GM18517 (cell line): ENCODE results near the gene PPFIBP1.

Source experiments
- ATAC-seq: cut with Tn5 transposase; IDR thresholded peaks from one replicate; pipeline ENCODE4 v1.9.1; 2021; ENCODE audit warnings: mild to moderate bottlenecking, moderate library complexity; ENCODE audit not compliant: unreplicated experiment

The PPFIBP1 gene

GRCh38 chr12:27523642-27524493, at the start of gene PPFIBP1:
Gene PPFIBP1 (plus strand): TSS chr12:27524206. CDS start chr12:27633397, 109,191 bp downstream.
- ATAC-seq = peak; percentile 90

DNA sequence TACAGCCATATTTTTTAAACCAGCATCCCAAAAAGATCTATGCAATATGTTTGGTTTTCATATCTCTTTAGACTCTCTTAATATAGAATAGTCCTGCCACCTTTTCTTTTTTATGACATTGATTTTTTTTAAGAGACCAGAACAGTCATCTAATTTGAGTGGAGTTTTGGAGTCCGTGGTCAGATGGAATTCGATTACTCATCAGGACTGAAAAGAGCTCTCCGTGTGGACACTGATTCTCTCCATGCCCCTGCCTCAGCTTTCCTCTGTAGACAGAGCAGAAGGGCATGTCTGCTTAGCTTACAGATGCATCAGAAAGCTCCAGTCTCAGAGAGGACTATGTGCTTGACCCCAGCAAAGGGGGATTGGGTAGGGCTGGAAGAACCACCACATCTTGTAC, 49.7 kb upstream of the PPFIBP1 start:
- no peak for ATAC-seq

DNA sequence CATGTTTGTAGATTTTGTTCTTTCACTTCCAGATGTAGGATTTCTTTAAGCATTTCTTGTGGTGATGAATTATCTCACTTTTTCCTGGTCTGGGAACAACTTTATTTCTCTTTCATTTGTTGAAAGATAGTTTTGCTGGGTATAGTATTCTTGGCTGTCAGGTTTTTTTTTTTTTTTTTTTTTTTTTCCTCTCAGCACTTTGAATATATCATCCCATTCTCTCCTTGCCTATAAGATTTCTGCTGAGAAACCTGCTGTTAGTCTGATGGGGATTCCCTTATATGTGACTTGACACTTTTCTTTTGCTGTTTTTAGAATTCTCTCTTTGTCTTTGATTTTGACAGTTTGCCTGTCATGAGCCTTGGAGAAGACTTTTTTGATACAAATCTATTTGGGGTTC, 47.0 kb upstream of the PPFIBP1 start:
- no peak for ATAC-seq

DNA sequence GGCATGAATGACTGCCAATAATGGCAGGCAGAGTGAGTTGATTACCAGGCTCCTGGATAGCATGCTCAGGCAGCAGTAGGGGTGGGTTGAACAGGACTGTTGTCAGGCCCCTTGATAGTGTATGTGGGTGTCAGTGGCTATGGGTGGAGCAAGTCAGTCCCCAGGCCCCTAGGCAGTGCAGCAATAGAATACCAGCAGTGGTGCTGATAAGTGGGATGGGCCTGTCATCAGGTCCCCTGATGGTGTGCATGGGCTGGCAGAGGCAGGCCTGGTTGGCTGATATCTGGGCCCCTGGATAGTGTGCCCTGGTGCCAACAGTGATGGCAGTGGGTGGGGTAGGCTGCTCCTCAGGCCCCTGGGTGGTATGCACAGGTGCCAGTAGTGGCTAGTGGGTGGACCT, 45.1 kb upstream of the PPFIBP1 start:
- ATAC-seq = no peak

- no peak for ATAC-seq
These were observed 44.0 kb upstream of the PPFIBP1 start for GRCh38 chr12:27480016-27480415.

GRCh38 chr12:27486961-27487360, 37.0 kb upstream of the PPFIBP1 start:
- ATAC-seq = no peak

DNA sequence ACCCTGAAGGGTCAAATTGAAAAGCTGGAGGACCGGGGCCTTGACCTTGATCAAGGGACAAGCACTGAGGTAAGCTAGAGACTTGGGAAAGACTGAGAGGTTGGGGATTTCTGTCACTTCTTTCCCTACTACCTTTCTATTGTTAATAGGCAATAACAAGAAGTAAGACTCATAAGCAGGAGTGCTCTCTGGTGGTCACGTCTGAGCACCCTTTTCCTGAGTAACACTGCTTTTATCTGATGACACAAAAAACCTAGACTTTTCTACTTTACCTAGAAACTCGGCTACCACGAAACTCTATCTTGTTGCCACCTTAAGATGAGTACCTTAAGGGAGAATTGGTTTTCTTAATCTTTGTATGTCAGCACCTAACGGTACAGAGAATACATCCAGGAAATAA, 35.5 kb upstream of the PPFIBP1 start:
- ATAC-seq = no peak

GRCh38 chr12:27491226-27491625, 32.8 kb upstream of the PPFIBP1 start:
- no peak for ATAC-seq

- ATAC-seq = no peak
These were observed 30.6 kb upstream of the PPFIBP1 start for GRCh38 chr12:27493260-27493940.

- ATAC-seq = no peak
These were observed 26.6 kb upstream of the PPFIBP1 start for GRCh38 chr12:27497446-27497845.

GRCh38 chr12:27498149-27498548, 25.9 kb upstream of the PPFIBP1 start:
- ATAC-seq = peak; percentile 61

DNA sequence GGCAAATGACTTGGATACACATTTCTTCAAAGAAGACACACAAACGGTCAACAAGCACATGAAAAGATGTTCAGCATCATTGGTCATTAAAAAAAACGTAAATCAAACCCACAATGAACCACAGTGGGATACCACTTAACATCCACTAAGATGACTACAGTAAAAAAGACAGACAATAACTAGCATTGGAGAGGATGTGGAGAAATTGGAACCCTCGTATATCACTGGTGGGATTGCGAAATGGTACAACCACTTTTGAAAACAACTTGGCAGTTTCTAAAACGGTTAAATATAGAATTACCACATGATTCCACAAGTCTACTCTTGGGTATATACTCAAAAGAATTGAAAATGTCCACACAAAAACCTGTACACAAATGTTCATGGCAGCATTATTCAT, 25.2 kb upstream of the PPFIBP1 start:
- ATAC-seq = no peak

DNA sequence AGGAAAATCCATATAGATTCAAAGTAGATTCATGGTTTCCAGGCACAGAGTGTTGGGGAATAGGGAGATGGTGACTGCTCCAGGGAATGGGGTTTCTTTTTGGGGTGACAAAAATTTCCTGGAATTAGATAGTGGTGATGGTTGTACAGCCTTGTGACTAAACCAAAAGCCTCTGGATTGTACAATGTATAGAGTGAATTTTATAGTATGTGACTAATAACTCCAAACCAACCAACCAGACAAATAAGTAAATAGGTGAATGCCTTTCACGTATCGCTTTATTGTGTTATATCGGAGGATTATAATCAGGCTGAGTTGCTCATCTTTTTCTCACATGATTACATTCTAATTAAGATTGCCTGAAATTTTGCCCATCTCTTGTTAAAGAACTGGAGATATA, 24.6 kb upstream of the PPFIBP1 start:
- no peak for ATAC-seq

- no peak for ATAC-seq
These were observed 23.5 kb upstream of the PPFIBP1 start for GRCh38 chr12:27500546-27500945.

GRCh38 chr12:27502021-27502435, 22.0 kb upstream of the PPFIBP1 start:
- no peak for ATAC-seq

DNA sequence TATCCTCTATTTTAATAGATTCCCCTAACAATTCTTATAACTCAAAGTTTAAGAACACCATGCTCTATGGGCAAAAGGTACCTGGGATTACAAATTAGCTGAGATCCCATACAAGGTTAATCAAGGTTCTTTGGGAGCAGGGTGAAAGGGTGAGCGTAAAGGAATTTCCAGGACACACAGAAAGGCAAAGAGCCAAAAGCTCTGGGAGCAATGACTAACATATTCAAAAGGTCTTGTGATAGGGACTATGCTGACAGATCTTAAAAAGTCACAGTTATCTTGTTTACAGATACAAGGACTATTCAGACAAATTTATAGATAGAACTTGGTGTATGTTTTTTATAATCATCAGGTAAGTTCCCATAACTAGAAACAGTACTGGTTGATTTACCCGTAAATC, 19.5 kb upstream of the PPFIBP1 start:
- no peak for ATAC-seq

- ATAC-seq = no peak
These were observed 18.9 kb upstream of the PPFIBP1 start for GRCh38 chr12:27505109-27505508.

- no peak for ATAC-seq
These were observed 18.2 kb upstream of the PPFIBP1 start for GRCh38 chr12:27505761-27506160.

DNA sequence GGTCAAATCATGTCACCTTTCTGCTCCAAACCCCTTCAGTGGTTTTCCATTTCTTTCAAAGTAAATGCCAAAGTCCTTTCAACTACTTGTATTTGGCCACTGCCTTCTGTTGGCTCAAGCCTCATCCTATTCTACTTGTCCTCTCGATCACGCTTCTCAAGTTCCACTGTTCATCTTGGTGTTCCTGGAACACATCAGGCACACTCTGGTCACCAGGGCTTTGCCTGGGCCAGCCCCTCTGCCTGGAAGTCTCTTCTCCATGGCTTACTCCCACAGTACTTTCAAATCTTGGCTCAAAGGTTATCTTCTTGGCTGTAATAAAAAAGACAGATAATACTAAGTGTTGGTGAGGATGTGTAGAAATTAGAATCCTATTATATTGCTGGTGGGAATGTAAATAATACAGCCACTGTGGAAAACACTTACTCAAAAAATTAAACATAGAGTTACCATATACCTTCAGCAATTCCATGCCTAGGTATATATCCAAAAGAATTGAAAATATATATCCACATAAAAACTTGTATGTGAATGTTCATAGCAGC, 17.3 kb upstream of the PPFIBP1 start:
- ATAC-seq = no peak

GRCh38 chr12:27508736-27509431, 15.1 kb upstream of the PPFIBP1 start:
- ATAC-seq = no peak

GRCh38 chr12:27511031-27511722, 12.8 kb upstream of the PPFIBP1 start:
- no peak for ATAC-seq
